Measurements from ENCODE around the gene ANKMY2.

The ANKMY2 gene

GRCh38 chr7:16657656-16658279 is 12.2 kb upstream of the ANKMY2 start:
- DNase-seq, result no peak

- no peak for DNase-seq
Measured at GRCh38 chr7:16656141-16656540, 10.6 kb upstream of the ANKMY2 start.

GRCh38 chr7:16655394-16655793 is 9.8 kb upstream of the ANKMY2 start:
- no peak for DNase-seq

DNA sequence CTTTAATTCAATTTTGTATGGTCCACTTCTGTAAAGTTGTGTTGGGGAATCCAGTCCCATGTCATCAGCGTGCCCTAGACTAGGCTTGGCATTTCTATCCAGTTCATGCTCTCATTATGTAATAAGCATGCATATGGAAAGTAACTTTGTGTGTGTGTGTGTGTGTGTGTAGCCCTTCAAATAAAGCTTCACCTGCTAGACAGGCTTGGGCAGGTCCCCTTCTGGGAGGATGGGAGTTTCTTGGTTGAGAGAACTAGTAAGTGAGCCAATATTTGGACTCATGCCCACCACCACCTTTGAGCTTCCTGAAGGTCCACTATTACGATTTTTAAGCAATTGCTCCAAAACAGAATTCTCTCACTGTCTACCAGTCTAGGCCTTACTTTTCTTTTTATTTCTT is 7.3 kb upstream of the ANKMY2 start:
- DNase-seq, result no peak

GRCh38 chr7:16652240-16652583 is 6.7 kb upstream of the ANKMY2 start:
- DNase-seq, result no peak

GRCh38 chr7:16651396-16652239 is 6.1 kb upstream of the ANKMY2 start:
- DNase-seq, result no peak

- DNase-seq, result no peak
Measured at GRCh38 chr7:16650266-16650665, 4.7 kb upstream of the ANKMY2 start.

- DNase-seq, result no peak
Measured at GRCh38 chr7:16649196-16649595, 3.6 kb upstream of the ANKMY2 start.

- DNase-seq, result no peak
Measured at GRCh38 chr7:16648551-16648950, 3.0 kb upstream of the ANKMY2 start.

DNA sequence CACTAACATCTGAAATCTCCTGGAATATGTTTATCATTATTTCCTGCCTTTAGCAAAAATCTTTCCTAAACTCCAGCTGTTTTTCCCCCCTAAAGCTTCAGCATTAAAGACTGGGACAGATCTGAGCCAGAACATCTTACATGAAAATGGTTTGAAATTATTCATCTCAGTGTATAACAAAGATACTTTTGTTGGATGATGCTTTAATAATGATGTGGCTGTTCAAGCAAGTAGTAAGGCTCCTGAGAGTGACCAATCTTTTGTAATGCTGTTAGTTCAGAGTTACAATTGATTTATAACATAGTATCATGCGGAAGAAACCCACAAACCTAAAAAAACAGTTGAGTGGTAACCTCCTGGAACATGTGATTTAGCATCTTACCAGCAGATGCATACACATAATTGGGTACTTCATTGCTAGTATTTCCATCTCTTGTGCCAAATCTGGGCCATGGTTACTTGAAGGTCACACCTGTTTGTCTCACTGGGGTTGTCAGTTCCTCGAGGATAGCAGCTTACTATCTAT is 1.9 kb upstream of the ANKMY2 start:
- DNase-seq, result no peak

- peak; percentile 33 for DNase-seq
Measured at GRCh38 chr7:16646472-16647072, 1.0 kb upstream of the ANKMY2 start.

- DNase-seq, result peak; percentile 71
Measured at GRCh38 chr7:16644636-16645592, 640 bp downstream of the ANKMY2 start.

- DNase-seq, result no peak
Measured at GRCh38 chr7:16644157-16644556, 1.4 kb downstream of the ANKMY2 start.

DNA sequence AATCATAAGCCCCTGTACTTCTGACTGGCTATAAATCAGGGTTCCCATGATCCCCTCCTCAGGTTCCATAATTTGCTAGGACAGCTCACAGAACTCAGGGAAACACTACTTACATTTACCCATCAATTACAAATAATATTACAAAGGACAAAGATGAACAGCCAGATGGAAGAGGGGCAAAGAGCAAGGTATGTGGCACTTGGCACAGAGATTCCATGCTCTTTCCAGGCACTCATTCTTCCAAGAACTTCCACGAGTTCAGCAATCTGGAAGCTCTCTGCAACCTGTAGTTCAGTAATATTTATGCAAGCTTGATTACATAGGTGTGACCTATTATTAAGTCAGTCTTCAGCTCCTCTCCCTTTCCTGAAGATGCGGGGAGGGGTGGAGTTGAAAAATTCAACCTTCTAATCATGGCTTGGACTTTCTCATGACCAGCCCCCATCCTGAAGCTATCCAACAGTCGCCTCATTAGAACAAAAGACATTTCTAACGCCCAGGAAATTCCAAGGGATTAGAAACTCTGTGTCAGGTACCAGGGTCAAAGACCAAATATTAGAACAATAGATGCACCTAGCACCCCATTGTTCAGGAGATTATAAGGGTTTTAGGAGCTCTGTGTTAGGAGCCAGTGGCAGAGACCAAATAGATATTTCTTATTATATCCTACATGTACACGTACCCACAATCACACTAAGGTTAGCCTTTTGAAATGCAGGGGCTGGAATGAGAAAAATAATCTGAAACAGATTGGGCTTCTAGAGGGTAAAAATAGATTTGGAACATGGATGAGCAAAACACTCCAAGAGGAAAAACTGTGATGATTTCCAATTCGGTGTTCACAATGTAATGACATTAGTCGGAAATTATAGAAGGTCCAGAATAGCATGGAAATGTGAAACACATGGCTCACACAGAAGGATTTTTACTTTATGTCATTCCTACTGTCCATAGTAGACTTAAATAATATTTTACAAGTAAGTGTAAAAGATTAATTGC is 7.0 kb downstream of the ANKMY2 start:
- no peak for DNase-seq

DNA sequence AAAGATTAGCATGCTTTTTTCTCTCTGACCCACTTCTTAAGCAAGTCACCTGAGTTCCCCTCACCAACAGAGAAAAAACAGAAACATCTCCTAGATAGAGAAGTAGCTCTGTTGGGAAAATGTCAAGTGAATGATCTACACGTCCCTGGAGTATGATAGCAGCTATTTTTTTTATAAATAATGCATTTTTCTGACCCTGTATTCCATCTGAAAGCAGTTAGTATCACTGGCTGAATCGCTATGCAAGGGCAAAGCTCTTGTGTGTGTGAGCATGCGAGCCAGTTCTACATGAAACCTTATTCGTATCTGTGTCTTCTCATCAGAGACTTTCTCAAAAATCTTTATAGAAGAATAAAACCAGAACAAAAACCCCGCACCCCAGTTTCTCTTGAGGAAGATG is 8.2 kb downstream of the ANKMY2 start:
- DNase-seq, result no peak

DNA sequence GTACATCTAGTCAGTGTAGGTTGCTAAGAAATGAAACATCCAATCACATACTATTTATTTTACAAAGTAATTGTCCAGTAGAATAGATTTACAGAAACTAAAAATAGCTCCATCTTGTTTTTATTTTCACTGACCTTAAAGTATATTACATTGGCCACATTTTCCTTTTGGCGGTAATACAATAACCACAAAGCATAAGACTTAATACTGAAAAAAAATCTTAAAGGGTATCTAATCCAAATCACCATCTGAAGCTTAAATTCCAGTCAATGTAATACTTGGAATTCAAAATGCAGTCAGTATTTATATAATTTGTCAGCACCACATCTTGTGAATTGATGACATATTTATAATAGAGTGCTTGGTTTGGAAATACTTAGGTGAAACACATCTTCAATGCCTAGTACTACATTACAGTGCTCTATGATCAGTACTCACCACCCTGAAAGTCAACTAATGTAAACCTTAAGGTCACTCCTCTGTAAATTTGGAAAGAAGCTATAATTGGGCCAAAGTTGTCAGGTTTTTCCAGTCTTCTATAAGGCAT is 8.9 kb downstream of the ANKMY2 start:
- DNase-seq, result no peak

GRCh38 chr7:16634271-16634738 is 11.2 kb downstream of the ANKMY2 start:
- DNase-seq, result no peak

- no peak for DNase-seq
Measured at GRCh38 chr7:16630654-16631053, 14.9 kb downstream of the ANKMY2 start.

DNA sequence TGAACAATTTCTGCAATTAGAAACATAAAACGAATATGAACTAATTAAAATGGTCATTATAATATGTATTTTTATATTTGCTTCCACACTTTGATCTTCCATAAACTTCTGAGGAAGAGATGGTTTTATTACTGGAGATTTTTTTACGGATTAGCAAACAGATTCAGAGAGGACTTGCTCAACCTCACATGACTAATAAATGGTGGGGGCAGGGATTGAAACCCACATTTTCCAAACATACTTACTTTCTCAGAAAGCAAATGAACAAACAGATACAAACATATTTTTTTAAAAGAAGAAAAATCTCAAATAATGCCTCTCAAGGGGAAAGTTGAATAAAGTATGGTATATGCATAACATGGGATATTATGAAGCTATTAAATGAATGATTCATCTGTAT is 18.3 kb downstream of the ANKMY2 start:
- DNase-seq, result no peak

GRCh38 chr7:16626388-16626787 is 19.2 kb downstream of the ANKMY2 start:
- no peak for DNase-seq

DNA sequence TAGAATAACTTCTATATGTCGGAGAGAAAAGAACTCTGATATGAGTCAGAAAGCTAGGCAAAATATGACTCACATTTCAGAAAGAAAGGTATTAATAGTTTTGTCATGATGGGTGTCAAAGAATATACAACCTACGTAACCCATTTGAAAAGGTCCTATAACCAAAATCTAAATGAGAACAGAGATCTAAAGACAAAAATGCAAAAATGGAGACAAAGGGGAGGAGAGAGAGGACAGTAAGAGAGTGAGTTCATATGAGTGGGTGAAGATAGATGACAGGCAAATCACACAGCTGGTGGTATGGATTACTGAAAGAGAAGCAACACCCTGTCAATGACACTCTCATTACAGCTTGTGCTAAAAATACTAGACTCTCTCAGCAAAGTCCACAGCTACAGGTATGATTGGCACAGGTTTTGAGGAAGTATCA is 25.6 kb downstream of the ANKMY2 start:
- DNase-seq, result peak; percentile 14
